ENCODE measurements around the gene HOXA9. TPM values are rescaled to one million over a fixed set of nuclear protein-coding genes. Genes with fewer than 3 reads are reported as not detected.

HOXA9 gene
- total and polyA plus RNA-seq, 10 donors = 0.46 to 3.0 (median 0.98) TPM

GRCh38 chr7:27184337-27185012 lies 19.1 kb upstream of the HOXA9 start:
- no peaks in the 10 kb centered on the region for H3K36me3 ChIP-seq
- DNase-seq = peak; percentile 75
- H3K4me1 ChIP-seq = peaks cover 30 to 73% (median 63%) of the 10 kb centered on the region in 6 donors
- H3K4me3 ChIP-seq = peak overlapping the region in 7 of 8 donors; percentile 17 to 67 (median 35)
- no peaks in the 10 kb centered on the region for H3K9me3 ChIP-seq
- H3K27ac ChIP-seq = no peak overlapping the region
- intact Hi-C loops (cut with DNase I; ENCODE audit: low total_unique reads) = loop anchor here (10.0 kb wide), 1 partner anchor 1330 kb away; no protein-coding TSS in a partner anchor
- TF ChIP-seq CTCF (IDR thresholded peaks at IDR 0.05 in 8 of 11, conservative IDR thresholded peaks at IDR 0.05 in 3 of 11) (no peak), POLR2A (IDR thresholded peaks at IDR 0.05) (no peak), POLR2AphosphoS5 (IDR thresholded peaks at IDR 0.05) (peak; percentile 11 to 59 (median 42))
- H3K27me3 ChIP-seq (replicated peaks in 1 of 7) = peaks cover 43 to 100% (median 99%) of the 10 kb centered on the region in 7 donors
- 2 to 12% (median 3%) methylated on average over 9 to 72 of the region's 72 CpGs for WGBS, 5 donors

GRCh38 chr7:27183682-27184336 lies 18.5 kb upstream of the HOXA9 start:
- Histone ChIP-seq H3K27ac (no peak overlapping the region), H3K4me1 (peaks cover 26 to 71% (median 59%) of the 10 kb centered on the region in 6 donors), H3K9me3 (no peaks in the 10 kb centered on the region), H3K4me3 (peak overlapping the region in 7 of 8 donors; percentile 17 to 67 (median 35)), H3K27me3 (replicated peaks in 1 of 7) (peaks cover 46 to 100% (median 99%) of the 10 kb centered on the region in 7 donors), H3K36me3 (no peaks in the 10 kb centered on the region)
- peak; percentile 58 for DNase-seq
- intact Hi-C loops (cut with DNase I; ENCODE audit: low total_unique reads) = loop anchor here (10.0 kb wide), 1 partner anchor 1329 kb away; no protein-coding TSS in a partner anchor
- 3 to 4% (median 4%) methylated on average over 27 to 30 of the region's 30 CpGs for WGBS, 5 donors
- peak in 1 of 3 donors; percentile 3 for TF ChIP-seq POLR2AphosphoS5 (IDR thresholded peaks at IDR 0.05)
- no peak for TF ChIP-seq POLR2A (IDR thresholded peaks at IDR 0.05)
- no peak for TF ChIP-seq CTCF (IDR thresholded peaks at IDR 0.05 in 8 of 11, conservative IDR thresholded peaks at IDR 0.05 in 3 of 11)

GRCh38 chr7:27182861-27183681 lies 17.7 kb upstream of the HOXA9 start:
- H3K27ac ChIP-seq = no peak overlapping the region
- H3K27me3 ChIP-seq (replicated peaks in 1 of 7) = peaks cover 42 to 100% (median 99%) of the 10 kb centered on the region in 7 donors
- H3K4me1 ChIP-seq = peaks cover 19 to 63% (median 52%) of the 10 kb centered on the region in 6 donors
- no peaks in the 10 kb centered on the region for H3K9me3 ChIP-seq
- H3K4me3 ChIP-seq = no peak overlapping the region
- WGBS, 5 donors = 14 to 23% (median 15%) methylated on average over 28 to 39 of the region's 39 CpGs
- no peak for TF ChIP-seq CTCF (IDR thresholded peaks at IDR 0.05 in 8 of 11, conservative IDR thresholded peaks at IDR 0.05 in 3 of 11)
- TF ChIP-seq POLR2AphosphoS5 (IDR thresholded peaks at IDR 0.05) = no peak
- TF ChIP-seq POLR2A (IDR thresholded peaks at IDR 0.05) = no peak
- H3K36me3 ChIP-seq = no peaks in the 10 kb centered on the region
- peak; percentile 69 for DNase-seq
- intact Hi-C loops (cut with DNase I; ENCODE audit: low total_unique reads) = loop anchor here (10.0 kb wide), 1 partner anchor 1328 kb away; no protein-coding TSS in a partner anchor
